HL-60/S4 (cell line): ENCODE measurements around the gene GUCY1A1.

Source experiments
- in situ Hi-C: fragments of 300-500 bp; cut with MboI; formaldehyde crosslinking; loops from 2 replicates; pipeline ENCODE4 v1.14.3; 2022; ENCODE audit warnings: low sequenced_read_pairs

The GUCY1A1 gene

GRCh38 chr4:155734065-155734464, 67.4 kb downstream of the GUCY1A1 start:
- in situ Hi-C loops, result no loop called here

GRCh38 chr4:155734951-155735350, 68.3 kb downstream of the GUCY1A1 start:
- in situ Hi-C loops, result no loop called here

GRCh38 chr4:155735496-155735895, 68.8 kb downstream of the GUCY1A1 start:
- in situ Hi-C loops, result no loop called here

GRCh38 chr4:155738548-155738947, 71.9 kb downstream of the GUCY1A1 start:
- in situ Hi-C loops, result no loop called here

- in situ Hi-C loops, result no loop called here
Observed at GRCh38 chr4:155741546-155741945, 74.9 kb downstream of the GUCY1A1 start.

- in situ Hi-C loops, result no loop called here
Observed at GRCh38 chr4:155742310-155743015, 75.8 kb downstream of the GUCY1A1 start.

GRCh38 chr4:155745984-155746383, 79.3 kb downstream of the GUCY1A1 start:
- in situ Hi-C loops, result no loop called here

GRCh38 chr4:155748039-155748438, 81.4 kb downstream of the GUCY1A1 start:
- in situ Hi-C loops, result no loop called here

- in situ Hi-C loops, result no loop called here
Observed at GRCh38 chr4:155749041-155749440, 82.4 kb downstream of the GUCY1A1 start.

- in situ Hi-C loops, result no loop called here
Observed at GRCh38 chr4:155751569-155751968, 84.9 kb downstream of the GUCY1A1 start.

GRCh38 chr4:155757745-155758265, 91.2 kb downstream of the GUCY1A1 start:
- in situ Hi-C loops, result no loop called here

- in situ Hi-C loops, result no loop called here
Observed at GRCh38 chr4:155758481-155759371, 92.1 kb downstream of the GUCY1A1 start, which contains the start of gene GUCY1B1. Gene GUCY1B1, plus strand, starts transcription at chr4:155759021. Its CDS starts 120 bp downstream, at chr4:155759141.

- in situ Hi-C loops, result no loop called here
Observed at GRCh38 chr4:155759372-155760252, 93.0 kb downstream of the GUCY1A1 start.

- in situ Hi-C loops, result no loop called here
Observed at GRCh38 chr4:155761047-155761446, 94.4 kb downstream of the GUCY1A1 start.

GRCh38 chr4:155761916-155762315, 95.3 kb downstream of the GUCY1A1 start:
- in situ Hi-C loops, result no loop called here

GRCh38 chr4:155762334-155762733, 95.7 kb downstream of the GUCY1A1 start:
- in situ Hi-C loops, result no loop called here

- in situ Hi-C loops, result no loop called here
Observed at GRCh38 chr4:155763551-155763950, 96.9 kb downstream of the GUCY1A1 start.

GRCh38 chr4:155765149-155765548, 98.5 kb downstream of the GUCY1A1 start:
- in situ Hi-C loops, result no loop called here

- in situ Hi-C loops, result no loop called here
Observed at GRCh38 chr4:155766622-155767021, 100.0 kb downstream of the GUCY1A1 start.

GRCh38 chr4:155768370-155768769, 101.7 kb downstream of the GUCY1A1 start:
- in situ Hi-C loops, result no loop called here

GRCh38 chr4:155769090-155769489, 102.4 kb downstream of the GUCY1A1 start:
- in situ Hi-C loops, result no loop called here
